Keratinocyte (primary cell): ENCODE data around the gene ZFP36. TPM values are rescaled to one million over a fixed set of nuclear protein-coding genes. Genes with fewer than 3 reads are reported as not detected.

Source experiments
- DNase-seq: peaks from one replicate; pipeline ENCODE4 v3.0.0-alpha.2; 2011; ENCODE audit warnings: low read depth, missing footprints, low spot score
- FAIRE-seq: peaks from 2 replicates; lab custom pipeline; 2011; peaks lifted over from hg19 to GRCh38; lab: Jason Lieb, UNC
- H2AFZ ChIP-seq: 2 replicates; pipeline ENCODE4 v1.6.0; 2012; ENCODE audit warnings: low read length, control low read depth, inconsistent platforms; ENCODE audit not compliant: control insufficient read depth
- H3K27ac ChIP-seq: 2 replicates; pipeline ENCODE4 v1.5.1; 2011; ENCODE audit warnings: low read length; ENCODE audit not compliant: control insufficient read depth, insufficient read depth
- H3K27me3 ChIP-seq: 3 replicates; pipeline ENCODE4 v1.6.0; 2011; ENCODE audit warnings: low read length; ENCODE audit not compliant: control insufficient read depth, insufficient read depth; ENCODE audit errors: extremely low read depth
- H3K36me3 ChIP-seq, 2 experiments: 2 replicates in 1 of 2; 3 replicates in 1 of 2; pipeline ENCODE4 v1.5.1; 2011; ENCODE audit warnings: low read length in 2 of 2, mild to moderate bottlenecking in 1 of 2; ENCODE audit not compliant: control insufficient read depth in 2 of 2, insufficient read depth in 2 of 2; ENCODE audit errors: extremely low read depth in 1 of 2
- H3K4me1 ChIP-seq: 3 replicates; pipeline ENCODE4 v1.5.1; 2011; ENCODE audit warnings: low read length; ENCODE audit not compliant: control insufficient read depth, insufficient read depth; ENCODE audit errors: extremely low read depth
- H3K4me2 ChIP-seq: 3 replicates; pipeline ENCODE4 v1.6.0; 2011; ENCODE audit warnings: low read depth, low read length; ENCODE audit not compliant: control insufficient read depth, insufficient read depth; ENCODE audit errors: extremely low read depth
- H3K4me3 ChIP-seq, 3 experiments: fragments of 200-600 bp in 1 of 3; sonication (generic) in 1 of 3; 2 replicates in 2 of 3; 3 replicates in 1 of 3; pipeline ENCODE4 v1.5.1; 2011 to 2016; ENCODE audit warnings: low read length in 3 of 3, mild to moderate bottlenecking in 3 of 3, control low read depth in 2 of 3, inconsistent platforms in 1 of 3, low read depth in 1 of 3, mixed read lengths in 1 of 3, mixed run types in 1 of 3, moderate library complexity in 1 of 3; ENCODE audit not compliant: control insufficient read depth in 2 of 3, insufficient read depth in 2 of 3; ENCODE audit errors: extremely low read depth in 1 of 3
- H3K79me2 ChIP-seq: 2 replicates; pipeline ENCODE4 v1.6.0; 2012; ENCODE audit warnings: low read length; ENCODE audit not compliant: control insufficient read depth, insufficient read depth
- H3K9ac ChIP-seq: 3 replicates; pipeline ENCODE4 v1.6.0; 2011; ENCODE audit warnings: low read length; ENCODE audit not compliant: control insufficient read depth, insufficient read depth; ENCODE audit errors: extremely low read depth
- H3K9me1 ChIP-seq: 3 replicates; pipeline ENCODE4 v1.6.0; 2011; ENCODE audit warnings: low read length; ENCODE audit not compliant: control insufficient read depth, insufficient read depth; ENCODE audit errors: extremely low read depth
- H3K9me3 ChIP-seq: 2 replicates; pipeline ENCODE4 v1.5.1; 2012; ENCODE audit warnings: low read depth, low read length; ENCODE audit not compliant: control insufficient read depth
- H4K20me1 ChIP-seq: 3 replicates; pipeline ENCODE4 v1.6.0; 2011; ENCODE audit warnings: low read length; ENCODE audit not compliant: control insufficient read depth, insufficient read depth; ENCODE audit errors: extremely low read depth
- EZH2 ChIP-seq: IDR thresholded peaks from one replicate; pipeline ENCODE4 v1.6.1; 2012; ENCODE audit warnings: inconsistent platforms, mild to moderate bottlenecking, low read length, moderate library complexity
- dilution Hi-C: fragments of 300-500 bp; cut with MboI; formaldehyde crosslinking; loops from one replicate; pipeline ENCODE4 v1.7.0; 2020; ENCODE audit warnings: low sequenced_read_pairs; ENCODE audit not compliant: extremely low pct_ligation_motif_present
- polyA plus RNA-seq, 5 experiments: library from polyadenylated mRNA; depleted of rRNA in 3 of 5; stranded (reverse) in 3 of 5; stranded (forward) in 1 of 5; unstranded in 1 of 5; fragments of >200 nt; gene quantifications; 1 replicate in 1 of 5; 2 replicates in 3 of 5; 3 replicates in 1 of 5; pipeline versions ENCODE4 v1.2.1 to v1.2.3, GENCODE V29; 2011 to 2012; ENCODE audit warnings: missing spikeins in 2 of 5, low read depth in 1 of 5, low replicate concordance in 1 of 5
- TF ChIP-seq, protein P1 (sequence below), 3 experiments: IDR thresholded peaks in 1 of 3; conservative IDR thresholded peaks in 1 of 3; optimal IDR thresholded peaks in 1 of 3; 2 replicates in 2 of 3; 3 replicates in 1 of 3; pipeline versions ENCODE3 to v1.5.1; 2011; ENCODE audit warnings: low read length in 3 of 3, mild to moderate bottlenecking in 3 of 3, moderate library complexity in 2 of 3, control low read depth in 1 of 3, inconsistent platforms in 1 of 3; ENCODE audit not compliant: insufficient read depth in 2 of 3; ENCODE audit errors: extremely low read depth in 1 of 3

The ZFP36 gene
- polyA plus RNA-seq, 1 donor (not counting 4 experiments of a cell fraction or from before 2014, with no cell fraction given): 12.8 TPM

DNA sequence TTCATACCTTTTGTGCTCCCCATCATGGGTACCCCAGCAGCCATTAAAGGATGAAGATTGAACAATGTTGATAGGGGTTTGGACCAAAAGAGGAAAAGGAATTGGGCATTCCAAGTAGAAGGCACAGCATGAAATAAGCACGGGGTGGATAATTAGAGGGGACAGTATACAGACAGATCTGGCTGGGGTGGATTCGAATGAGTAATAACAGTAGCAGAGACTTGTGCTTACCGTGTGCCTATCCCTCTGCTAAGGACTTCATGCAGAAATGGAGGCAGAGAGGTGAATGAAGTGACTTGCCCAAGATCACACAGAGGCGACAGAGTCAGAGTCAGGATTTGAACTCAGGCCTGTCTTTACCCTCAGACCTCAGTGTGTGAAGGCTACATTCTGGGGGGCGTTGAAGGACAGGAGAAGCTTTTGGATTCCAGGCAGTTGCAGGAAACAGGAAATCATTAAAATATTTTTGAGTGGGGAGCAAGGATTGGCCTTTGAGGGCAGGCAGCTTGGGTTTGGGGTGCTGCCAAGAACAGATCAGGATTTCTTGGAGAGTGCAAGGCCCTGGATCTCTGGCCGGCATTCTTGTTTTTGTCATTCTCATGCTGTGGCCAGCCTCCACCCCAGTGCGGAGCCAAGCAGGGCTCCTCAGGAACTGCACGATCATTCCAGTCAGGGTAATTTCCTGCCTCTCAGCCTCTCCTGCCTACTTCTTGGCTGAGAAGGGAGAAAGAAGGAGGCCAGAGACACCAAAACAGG lies 34.4 kb upstream of the ZFP36 start:
- FAIRE-seq: no peak
- Histone ChIP-seq H3K4me1 (no peaks in the 10 kb centered on the region), H2AFZ (no peak overlapping the region), H3K79me2 (no peaks in the 10 kb centered on the region), H3K4me3 (no peak overlapping the region), H3K9me1 (no peaks in the 10 kb centered on the region), H3K9ac (no peak overlapping the region), H3K4me2 (no peak overlapping the region), H3K27me3 (no peaks in the 10 kb centered on the region), H3K36me3 (peaks cover 41 to 47% of the 10 kb centered on the region in 2 experiments), H3K27ac (no peak overlapping the region), H3K9me3 (no peaks in the 10 kb centered on the region), H4K20me1 (no peaks in the 10 kb centered on the region)
- DNase-seq: no peak
- TF ChIP-seq, protein P1, sequence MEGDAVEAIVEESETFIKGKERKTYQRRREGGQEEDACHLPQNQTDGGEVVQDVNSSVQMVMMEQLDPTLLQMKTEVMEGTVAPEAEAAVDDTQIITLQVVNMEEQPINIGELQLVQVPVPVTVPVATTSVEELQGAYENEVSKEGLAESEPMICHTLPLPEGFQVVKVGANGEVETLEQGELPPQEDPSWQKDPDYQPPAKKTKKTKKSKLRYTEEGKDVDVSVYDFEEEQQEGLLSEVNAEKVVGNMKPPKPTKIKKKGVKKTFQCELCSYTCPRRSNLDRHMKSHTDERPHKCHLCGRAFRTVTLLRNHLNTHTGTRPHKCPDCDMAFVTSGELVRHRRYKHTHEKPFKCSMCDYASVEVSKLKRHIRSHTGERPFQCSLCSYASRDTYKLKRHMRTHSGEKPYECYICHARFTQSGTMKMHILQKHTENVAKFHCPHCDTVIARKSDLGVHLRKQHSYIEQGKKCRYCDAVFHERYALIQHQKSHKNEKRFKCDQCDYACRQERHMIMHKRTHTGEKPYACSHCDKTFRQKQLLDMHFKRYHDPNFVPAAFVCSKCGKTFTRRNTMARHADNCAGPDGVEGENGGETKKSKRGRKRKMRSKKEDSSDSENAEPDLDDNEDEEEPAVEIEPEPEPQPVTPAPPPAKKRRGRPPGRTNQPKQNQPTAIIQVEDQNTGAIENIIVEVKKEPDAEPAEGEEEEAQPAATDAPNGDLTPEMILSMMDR (optimal IDR thresholded peaks at IDR 0.05 in 1 of 3, IDR thresholded peaks at IDR 0.05 in 1 of 3, conservative IDR thresholded peaks at IDR 0.05 in 1 of 3; ENCODE audit: extremely low read depth in 1 of 3, insufficient read depth in 2 of 3, low read length in 3 of 3): no peak
- TF ChIP-seq EZH2: no peak
- dilution Hi-C loops: no loop called here

DNA sequence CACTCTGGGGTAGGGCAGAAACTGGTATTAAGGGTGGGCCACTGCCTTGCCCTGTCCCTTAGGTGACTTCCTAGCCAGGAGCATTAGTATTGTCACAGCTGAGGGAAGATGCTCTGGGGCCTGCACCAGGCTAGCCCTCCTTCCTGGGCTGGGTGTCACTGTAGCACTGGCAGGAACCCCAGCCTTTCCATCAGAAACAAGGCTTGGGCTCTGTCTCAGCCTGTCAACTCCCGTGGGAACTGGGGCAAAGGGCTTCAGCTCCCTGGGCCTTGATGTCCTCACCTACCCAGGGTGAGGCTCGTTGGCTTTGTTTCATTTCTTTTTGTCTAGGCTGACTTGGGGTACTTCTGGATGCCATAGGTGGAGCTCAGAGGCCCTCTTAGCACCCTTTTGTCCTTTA lies 33.7 kb upstream of the ZFP36 start:
- FAIRE-seq (no peak), DNase-seq (no peak)
- no peaks in the 10 kb centered on the region for H3K27me3 ChIP-seq
- H3K9me3 ChIP-seq: no peaks in the 10 kb centered on the region
- no peak for TF ChIP-seq EZH2
- TF ChIP-seq, protein P1 (optimal IDR thresholded peaks at IDR 0.05 in 1 of 3, IDR thresholded peaks at IDR 0.05 in 1 of 3, conservative IDR thresholded peaks at IDR 0.05 in 1 of 3; ENCODE audit: extremely low read depth in 1 of 3, insufficient read depth in 2 of 3, low read length in 3 of 3): no peak
- dilution Hi-C loops: no loop called here
- no peak overlapping the region for H3K9ac ChIP-seq
- H3K27ac ChIP-seq: no peak overlapping the region
- H4K20me1 ChIP-seq: no peaks in the 10 kb centered on the region
- no peaks in the 10 kb centered on the region for H3K79me2 ChIP-seq
- no peak overlapping the region for H3K4me2 ChIP-seq
- no peak overlapping the region for H3K4me3 ChIP-seq
- H3K9me1 ChIP-seq: no peaks in the 10 kb centered on the region
- no peaks in the 10 kb centered on the region for H3K4me1 ChIP-seq
- no peak overlapping the region for H2AFZ ChIP-seq
- H3K36me3 ChIP-seq: peaks cover 48 to 52% of the 10 kb centered on the region in 2 experiments
